ENCODE data around the gene PPP3CA.

PPP3CA gene

DNA sequence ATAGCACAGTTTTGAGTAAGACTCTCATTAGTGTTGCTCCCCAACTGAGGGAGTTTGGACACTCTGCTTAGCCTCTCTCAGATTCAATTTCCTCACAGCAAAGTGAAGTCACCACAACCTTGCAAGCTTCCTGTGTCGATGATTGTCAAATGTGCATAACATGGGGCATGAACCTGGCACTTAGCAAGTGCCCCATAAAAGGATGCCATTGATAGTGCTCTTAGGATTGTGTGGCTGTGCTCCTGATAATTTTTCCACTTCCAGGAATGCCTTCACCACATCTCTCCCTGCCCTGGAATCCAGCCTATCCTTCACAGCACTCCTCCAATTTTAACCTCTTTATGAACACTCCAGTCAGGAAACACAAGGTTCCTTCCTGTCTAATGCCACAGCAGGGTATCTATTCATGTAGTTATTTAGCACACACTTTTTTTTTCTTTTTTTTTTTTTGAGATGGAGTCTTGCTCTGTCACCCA lies 309.4 kb downstream of the PPP3CA start:
- Histone ChIP-seq H3K4me3 (IDR thresholded peaks at IDR 0.05; ENCODE audit: insufficient read depth, low read depth, low read length) (no peak overlapping the region), H3K9ac (no peak overlapping the region), H4K20me1 (ENCODE audit: insufficient read depth) (no peaks in the 10 kb centered on the region), H3K4me1 (ENCODE audit: low read depth, poor library complexity, severe bottlenecking) (no peaks in the 10 kb centered on the region), H3K4me2 (no peak overlapping the region), H3K27ac (no peak overlapping the region), H2AFZ (ENCODE audit: low read depth) (no peak overlapping the region), H3K79me2 (ENCODE audit: insufficient read depth, low read depth) (no peaks in the 10 kb centered on the region), H3K27me3 (ENCODE audit: insufficient read depth, low read depth) (no peaks in the 10 kb centered on the region), H3K36me3 (ENCODE audit: insufficient read depth) (no peaks in the 10 kb centered on the region)
- TF ChIP-seq, protein P1, sequence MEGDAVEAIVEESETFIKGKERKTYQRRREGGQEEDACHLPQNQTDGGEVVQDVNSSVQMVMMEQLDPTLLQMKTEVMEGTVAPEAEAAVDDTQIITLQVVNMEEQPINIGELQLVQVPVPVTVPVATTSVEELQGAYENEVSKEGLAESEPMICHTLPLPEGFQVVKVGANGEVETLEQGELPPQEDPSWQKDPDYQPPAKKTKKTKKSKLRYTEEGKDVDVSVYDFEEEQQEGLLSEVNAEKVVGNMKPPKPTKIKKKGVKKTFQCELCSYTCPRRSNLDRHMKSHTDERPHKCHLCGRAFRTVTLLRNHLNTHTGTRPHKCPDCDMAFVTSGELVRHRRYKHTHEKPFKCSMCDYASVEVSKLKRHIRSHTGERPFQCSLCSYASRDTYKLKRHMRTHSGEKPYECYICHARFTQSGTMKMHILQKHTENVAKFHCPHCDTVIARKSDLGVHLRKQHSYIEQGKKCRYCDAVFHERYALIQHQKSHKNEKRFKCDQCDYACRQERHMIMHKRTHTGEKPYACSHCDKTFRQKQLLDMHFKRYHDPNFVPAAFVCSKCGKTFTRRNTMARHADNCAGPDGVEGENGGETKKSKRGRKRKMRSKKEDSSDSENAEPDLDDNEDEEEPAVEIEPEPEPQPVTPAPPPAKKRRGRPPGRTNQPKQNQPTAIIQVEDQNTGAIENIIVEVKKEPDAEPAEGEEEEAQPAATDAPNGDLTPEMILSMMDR (conservative IDR thresholded peaks at IDR 0.05; ENCODE audit: low read depth, low read length), result no peak

DNA sequence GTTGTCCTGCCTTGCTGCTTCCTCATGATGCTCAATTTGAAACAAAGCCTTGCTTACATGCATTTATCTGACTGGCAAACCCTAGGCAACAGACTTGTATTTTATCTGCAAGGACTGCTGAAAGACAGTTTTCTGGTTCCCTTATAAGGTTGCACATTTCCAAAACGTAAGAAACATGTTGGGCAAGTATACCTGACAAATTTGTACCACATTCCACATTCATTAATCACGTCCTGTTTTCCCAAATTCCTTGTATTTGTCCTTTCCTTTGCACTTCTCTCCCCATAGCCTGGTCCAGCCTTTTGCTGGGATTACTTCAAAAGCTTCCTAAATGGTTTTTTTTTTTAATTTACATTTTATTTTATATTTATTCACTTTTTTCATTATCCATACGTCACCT lies 310.1 kb downstream of the PPP3CA start:
- Histone ChIP-seq H3K4me3 (IDR thresholded peaks at IDR 0.05; ENCODE audit: insufficient read depth, low read depth, low read length) (no peak overlapping the region), H2AFZ (ENCODE audit: low read depth) (no peak overlapping the region), H3K36me3 (ENCODE audit: insufficient read depth) (no peaks in the 10 kb centered on the region), H4K20me1 (ENCODE audit: insufficient read depth) (no peaks in the 10 kb centered on the region), H3K4me1 (ENCODE audit: low read depth, poor library complexity, severe bottlenecking) (no peaks in the 10 kb centered on the region), H3K9ac (no peak overlapping the region), H3K27me3 (ENCODE audit: insufficient read depth, low read depth) (no peaks in the 10 kb centered on the region), H3K27ac (no peak overlapping the region), H3K4me2 (no peak overlapping the region), H3K79me2 (ENCODE audit: insufficient read depth, low read depth) (no peaks in the 10 kb centered on the region)
- TF ChIP-seq, protein P1 (conservative IDR thresholded peaks at IDR 0.05; ENCODE audit: low read depth, low read length), result no peak

DNA sequence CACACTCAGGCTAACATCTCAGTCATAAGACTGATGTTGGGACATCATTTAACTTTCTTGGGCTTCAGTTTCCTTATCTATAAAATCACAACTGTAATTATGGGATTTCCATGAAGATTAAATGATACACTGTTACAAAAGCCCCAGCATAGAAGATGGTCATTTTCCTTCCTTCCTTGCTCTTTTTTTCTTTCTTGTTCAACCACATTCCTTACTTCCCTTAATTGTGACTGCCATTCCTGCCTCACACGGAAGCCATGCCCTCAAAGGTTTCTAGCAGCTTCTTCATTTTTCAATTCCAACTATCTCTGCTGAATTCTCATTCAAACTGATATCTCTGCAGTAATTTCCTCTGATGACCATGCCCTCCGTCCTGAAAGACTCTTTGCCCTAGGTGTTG lies 311.8 kb downstream of the PPP3CA start:
- Histone ChIP-seq H4K20me1 (ENCODE audit: insufficient read depth) (no peaks in the 10 kb centered on the region), H2AFZ (ENCODE audit: low read depth) (no peak overlapping the region), H3K4me3 (IDR thresholded peaks at IDR 0.05; ENCODE audit: insufficient read depth, low read depth, low read length) (no peak overlapping the region), H3K79me2 (ENCODE audit: insufficient read depth, low read depth) (no peaks in the 10 kb centered on the region), H3K36me3 (ENCODE audit: insufficient read depth) (no peaks in the 10 kb centered on the region), H3K4me1 (ENCODE audit: low read depth, poor library complexity, severe bottlenecking) (no peaks in the 10 kb centered on the region), H3K27ac (no peak overlapping the region), H3K27me3 (ENCODE audit: insufficient read depth, low read depth) (no peaks in the 10 kb centered on the region), H3K4me2 (no peak overlapping the region), H3K9ac (no peak overlapping the region)
- TF ChIP-seq, protein P1 (conservative IDR thresholded peaks at IDR 0.05; ENCODE audit: low read depth, low read length), result no peak

DNA sequence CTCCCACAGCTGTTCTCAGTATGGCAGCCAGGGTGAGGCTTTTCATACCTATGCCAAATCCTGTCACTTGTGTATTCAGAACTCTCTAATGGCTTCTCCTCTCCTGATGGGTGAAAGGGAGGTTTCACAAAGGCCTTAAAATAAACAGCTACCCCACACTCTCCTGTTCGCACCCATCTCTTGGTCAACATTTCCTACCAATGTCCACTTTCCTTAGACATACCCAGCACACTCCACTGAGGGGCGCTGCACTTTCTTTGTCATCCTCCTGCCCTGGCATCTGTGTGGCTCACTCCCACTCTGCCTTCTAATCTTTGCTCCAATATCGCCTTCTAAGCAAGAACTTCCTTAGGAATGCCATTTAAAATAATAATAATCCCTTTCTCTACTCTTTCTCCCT lies 313.3 kb downstream of the PPP3CA start:
- no peak overlapping the region for H2AFZ ChIP-seq (ENCODE audit: low read depth)
- no peaks in the 10 kb centered on the region for H3K4me1 ChIP-seq (ENCODE audit: low read depth, poor library complexity, severe bottlenecking)
- H3K36me3 ChIP-seq (ENCODE audit: insufficient read depth), result no peaks in the 10 kb centered on the region
- H3K9ac ChIP-seq, result no peak overlapping the region
- H4K20me1 ChIP-seq (ENCODE audit: insufficient read depth), result no peaks in the 10 kb centered on the region
- no peaks in the 10 kb centered on the region for H3K79me2 ChIP-seq (ENCODE audit: insufficient read depth, low read depth)
- no peak overlapping the region for H3K4me2 ChIP-seq
- TF ChIP-seq, protein P1 (conservative IDR thresholded peaks at IDR 0.05; ENCODE audit: low read depth, low read length), result no peak
- H3K4me3 ChIP-seq (IDR thresholded peaks at IDR 0.05; ENCODE audit: insufficient read depth, low read depth, low read length), result no peak overlapping the region
- H3K27ac ChIP-seq, result no peak overlapping the region
- no peaks in the 10 kb centered on the region for H3K27me3 ChIP-seq (ENCODE audit: insufficient read depth, low read depth)

Data from KMS-11 (cell line).